Measurements from ENCODE around the gene PDE3B. TPM values are rescaled to one million over a fixed set of nuclear protein-coding genes. Genes with fewer than 3 reads are reported as not detected.
A peak's percentile ranks its signal among the peaks of the same experiment; 100 is the strongest.

Gene PDE3B
- total and polyA plus RNA-seq, 9 of the 15 experiments (the other 6 are each of a cell fraction or from before 2014, with no cell fraction given): 2.3 to 22.5 (median 12.2) TPM

GRCh38 chr11:14809466-14809865 lies 165.9 kb downstream of the PDE3B start:
- peak; percentile 56 for ATAC-seq
- intact Hi-C loops (cut with micrococcal nuclease) (no loop called here), in situ Hi-C loops (cut with MboI) (no loop called here)
- no peak for FAIRE-seq
- no peak overlapping the region for H3K4me2 ChIP-seq (ENCODE audit: insufficient read depth, low read length)
- DNase-seq (ENCODE audit: extremely low read depth in 1 of 4, low spot score in 3 of 4): peak in 1 of 4 experiments; percentile 10
- CTCF ChIA-PET (ENCODE audit: low intra/inter-chr PET ratio): no interaction called here
- H3K27ac ChIP-seq (ENCODE audit: extremely low read depth, low read depth, low read length): no peak overlapping the region
- no peaks in the 10 kb centered on the region for H3K9me1 ChIP-seq (ENCODE audit: control insufficient read depth, insufficient read depth, low read length)
- no peaks in the 10 kb centered on the region for H3K79me2 ChIP-seq (ENCODE audit: control insufficient read depth, insufficient read depth, low read length)
- no peak overlapping the region for H3K4me3 ChIP-seq
- H4K20me1 ChIP-seq (replicated peaks; ENCODE audit: control insufficient read depth, insufficient read depth, low read length): no peaks in the 10 kb centered on the region
- TF ChIP-seq GTF2B (IDR thresholded peaks at IDR 0.05; ENCODE audit: extremely low read depth, insufficient read length) (no peak), DLX4 (CRISPR knock-in tag; IDR thresholded peaks at IDR 0.05) (no peak), PREB (CRISPR knock-in tag; IDR thresholded peaks at IDR 0.05) (no peak), MAFK (IDR thresholded peaks at IDR 0.05; ENCODE audit: low read length) (0 out of 2 replicates have a peak, but pooled peaks have one; percentile 30), C11orf30 (IDR thresholded peaks at IDR 0.05; ENCODE audit: low read depth) (0 out of 2 replicates have a peak, but pooled peaks have one; percentile 8), NFE2 (IDR thresholded peaks at IDR 0.05; ENCODE audit: low read depth) (0 out of 2 replicates have a peak, but pooled peaks have one; percentile 21), RFX1 (IDR thresholded peaks at IDR 0.05) (peak; percentile 22; the same call in 1 of the 2 replicates), ZNF347 (CRISPR knock-in tag; IDR thresholded peaks at IDR 0.05; ENCODE audit: low read depth) (no peak), HLTF (IDR thresholded peaks at IDR 0.05) (no peak), TRIM25 (IDR thresholded peaks at IDR 0.05; ENCODE audit: borderline replicate concordance) (no peak)
- H3K9me3 ChIP-seq (replicated peaks; ENCODE audit: control insufficient read depth, insufficient read depth, low read depth, low read length): no peaks in the 10 kb centered on the region
- POLR2A ChIA-PET: interaction anchor here (0.6 kb wide), 2 partner anchors 17 to 48 kb away, joined by 3 to 4 read pairs; no protein-coding TSS in a partner anchor
- no peaks in the 10 kb centered on the region for H3K27me3 ChIP-seq (ENCODE audit: control insufficient read depth in 2 of 2, insufficient read depth in 2 of 2, low read length in 2 of 2)
- no peaks in the 10 kb centered on the region for H3K4me1 ChIP-seq (replicated peaks in 1 of 2; ENCODE audit: control insufficient read depth in 2 of 2, insufficient read depth in 2 of 2, low read length in 2 of 2)
- no TSS peak for BruUV-seq (replicated peaks)
- no peak overlapping the region for H2AFZ ChIP-seq (ENCODE audit: low read depth, low read length)
- peaks cover 14% of the 10 kb centered on the region; the same call in 1 of the 3 replicates for H3K36me3 ChIP-seq (ENCODE audit: control insufficient read depth, insufficient read depth, low read length)
- H3K9ac ChIP-seq (ENCODE audit: insufficient read depth in 1 of 2, low read depth in 2 of 2, low read length in 2 of 2): no peak overlapping the region

Data from K562 (cell line).